Uterus (tissue), 2 donors: Measurements from ENCODE around the gene HNRNPAB.

Source experiments
- POLR2A ChIP-seq, 2 donors: fragments of 450-650 bp; IDR thresholded peaks; one replicate each; pipeline ENCODE4 v1.6.1; 2016; ENCODE audit warnings: antibody characterized with exemption in 2 of 2, mild to moderate bottlenecking in 1 of 2, moderate library complexity in 1 of 2
- TF ChIP-seq, protein P1 (sequence below), 4 experiments: fragments of 200-600 bp in 2 of 4; fragments of 450-650 bp in 2 of 4; sonication (generic) in 2 of 4; IDR thresholded peaks; one replicate each; pipeline ENCODE4 v1.5.1; 2016 to 2019; ENCODE audit warnings: antibody characterized with exemption in 4 of 4, mild to moderate bottlenecking in 2 of 4, moderate library complexity in 1 of 4

DNA sequence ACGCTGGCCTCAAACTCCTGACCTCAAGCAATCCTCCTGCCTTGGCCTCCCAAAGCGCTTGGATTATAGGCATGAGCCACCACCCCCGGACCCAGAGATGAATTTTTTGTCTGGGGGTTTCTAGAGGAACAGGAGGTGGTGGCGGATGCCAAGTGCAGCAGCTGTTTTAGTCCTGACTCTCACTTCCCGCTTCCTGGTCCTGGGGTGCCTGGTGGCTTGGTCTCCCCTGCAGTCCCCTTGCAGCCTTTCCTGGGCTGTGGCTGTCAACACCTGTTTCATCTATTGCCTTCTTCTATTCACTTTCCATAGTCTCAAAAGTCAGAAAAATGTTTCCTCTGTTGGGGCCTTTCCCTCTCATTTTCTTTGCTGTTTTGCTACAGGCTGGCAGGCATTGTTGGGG is 44.2 kb upstream of the HNRNPAB start:
- TF ChIP-seq, protein P1, sequence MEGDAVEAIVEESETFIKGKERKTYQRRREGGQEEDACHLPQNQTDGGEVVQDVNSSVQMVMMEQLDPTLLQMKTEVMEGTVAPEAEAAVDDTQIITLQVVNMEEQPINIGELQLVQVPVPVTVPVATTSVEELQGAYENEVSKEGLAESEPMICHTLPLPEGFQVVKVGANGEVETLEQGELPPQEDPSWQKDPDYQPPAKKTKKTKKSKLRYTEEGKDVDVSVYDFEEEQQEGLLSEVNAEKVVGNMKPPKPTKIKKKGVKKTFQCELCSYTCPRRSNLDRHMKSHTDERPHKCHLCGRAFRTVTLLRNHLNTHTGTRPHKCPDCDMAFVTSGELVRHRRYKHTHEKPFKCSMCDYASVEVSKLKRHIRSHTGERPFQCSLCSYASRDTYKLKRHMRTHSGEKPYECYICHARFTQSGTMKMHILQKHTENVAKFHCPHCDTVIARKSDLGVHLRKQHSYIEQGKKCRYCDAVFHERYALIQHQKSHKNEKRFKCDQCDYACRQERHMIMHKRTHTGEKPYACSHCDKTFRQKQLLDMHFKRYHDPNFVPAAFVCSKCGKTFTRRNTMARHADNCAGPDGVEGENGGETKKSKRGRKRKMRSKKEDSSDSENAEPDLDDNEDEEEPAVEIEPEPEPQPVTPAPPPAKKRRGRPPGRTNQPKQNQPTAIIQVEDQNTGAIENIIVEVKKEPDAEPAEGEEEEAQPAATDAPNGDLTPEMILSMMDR (IDR thresholded peaks at IDR 0.05), result no peak
- TF ChIP-seq POLR2A (IDR thresholded peaks at IDR 0.05), result no peak
